K562 (cell line): ENCODE data around the gene NRXN2. TPM values are rescaled to one million over a fixed set of nuclear protein-coding genes. Genes with fewer than 3 reads are reported as not detected.

Experiments
- ARNT ChIP-seq, 2 experiments: fragments of 450-650 bp; IDR thresholded peaks; 2 replicates each; pipeline ENCODE4 v1.6.1; 2016; ENCODE audit warnings: mild to moderate bottlenecking in 1 of 2
- BMI1 ChIP-seq: fragments of 150-350 bp; IDR thresholded peaks from 2 replicates; pipeline ENCODE4 v1.6.1; 2014; ENCODE audit warnings: low read length
- BRCA1 ChIP-seq, 2 experiments: fragments of 450-650 bp in 1 of 2; sonication (generic) in 1 of 2; formaldehyde crosslinking in 1 of 2; IDR thresholded peaks; 2 replicates each; pipeline versions ENCODE4 v1.5.0 to v1.6.1; 2017 to 2020; ENCODE audit warnings: mild to moderate bottlenecking in 1 of 2, missing genetic modification reagents in 1 of 2
- BRF2 ChIP-seq: IDR thresholded peaks from 3 replicates; pipeline ENCODE4 v1.6.1; 2011; ENCODE audit warnings: borderline replicate concordance, mild to moderate bottlenecking; ENCODE audit not compliant: insufficient read length, insufficient read depth
- HBP1 ChIP-seq: fragments of 450-650 bp; formaldehyde crosslinking; IDR thresholded peaks from 2 replicates; pipeline ENCODE4 v1.4.0; 2022; ENCODE audit warnings: missing genetic modification characterization
- HDAC2 ChIP-seq: fragments of 450-650 bp; IDR thresholded peaks from 2 replicates; pipeline ENCODE4 v1.6.1; 2016; ENCODE audit warnings: mild to moderate bottlenecking
- HES1 ChIP-seq: fragments of 450-650 bp; IDR thresholded peaks from 2 replicates; pipeline ENCODE4 v1.6.1; 2016; ENCODE audit warnings: low read depth, mild to moderate bottlenecking, moderate library complexity
- NR0B1 ChIP-seq: fragments of 450-650 bp; IDR thresholded peaks from one replicate; pipeline ENCODE4 v1.6.1; 2018; ENCODE audit warnings: mild to moderate bottlenecking, moderate library complexity; ENCODE audit not compliant: partially characterized antibody
- POLR2B ChIP-seq: fragments of 450-650 bp; IDR thresholded peaks from 2 replicates; pipeline ENCODE4 v1.6.1; 2018; ENCODE audit warnings: low read depth; ENCODE audit not compliant: partially characterized antibody
- PRPF4 ChIP-seq: fragments of 200-400 bp; formaldehyde crosslinking; IDR thresholded peaks from one replicate; pipeline ENCODE4 v1.6.1; 2017; ENCODE audit warnings: low read length, low read depth, mild to moderate bottlenecking; ENCODE audit not compliant: insufficient read depth, poor library complexity, severe bottlenecking
- RBFOX2 ChIP-seq: fragments of 200-400 bp; formaldehyde crosslinking; IDR thresholded peaks from 2 replicates; pipeline ENCODE4 v1.6.1; 2017; ENCODE audit warnings: low read depth, mild to moderate bottlenecking, low read length, moderate library complexity
- SUPT5H ChIP-seq: fragments of 450-650 bp; IDR thresholded peaks from 2 replicates; pipeline ENCODE4 v1.6.1; 2016
- TCF7L2 ChIP-seq: fragments of 150-350 bp; IDR thresholded peaks from 2 replicates; pipeline ENCODE4 v1.6.1; 2016; ENCODE audit warnings: low read depth, mild to moderate bottlenecking, low read length, moderate library complexity
- ZNF277 ChIP-seq: fragments of 250-450 bp; sonication (Bioruptor Pico); IDR thresholded peaks from 2 replicates; pipeline ENCODE4 v1.8.0; 2022; ENCODE audit warnings: inconsistent platforms, mild to moderate bottlenecking, moderate library complexity, borderline replicate concordance
- ZNF518B ChIP-seq: fragments of 250-450 bp; sonication (Bioruptor Pico); IDR thresholded peaks from 2 replicates; pipeline ENCODE4 v1.5.0; 2021; ENCODE audit warnings: mild to moderate bottlenecking, moderate library complexity
- ZNF707 ChIP-seq: fragments of 250-450 bp; sonication (Bioruptor Pico); conservative IDR thresholded peaks from 2 replicates; pipeline ENCODE4 v1.8.0; 2022; ENCODE audit warnings: inconsistent platforms, mild to moderate bottlenecking, moderate library complexity
- polyA plus RNA-seq, 8 experiments: library from polyadenylated mRNA; depleted of rRNA in 4 of 8; stranded (reverse) in 5 of 8; unstranded in 3 of 8; fragments of >200 nt; fragmentation: Nextera tagmentation in 2 of 8; fragmentation: Illumina TruSeq in 1 of 8; extraction: Ambion mirVana in 2 of 8; extraction: Trizol in 1 of 8; gene quantifications; 2 replicates each; pipeline versions ENCODE4 v1.2.1 to v1.2.3, GENCODE V29; 2011 to 2014; ENCODE audit warnings: inconsistent platforms in 1 of 8, missing spikeins in 1 of 8
- total RNA-seq, 7 experiments: library from RNA; depleted of rRNA in 6 of 7; stranded (reverse); fragments of >200 nt in 6 of 7; fragmentation: Illumina TruSeq in 2 of 7; extraction: Trizol in 2 of 7; gene quantifications; 2 replicates each; pipeline versions ENCODE4 v1.2.1 to v1.2.3, GENCODE V29; 2011 to 2021; ENCODE audit warnings: low replicate concordance in 1 of 7

The NRXN2 gene
- total and polyA plus RNA-seq, 9 of the 15 experiments (the other 6 are each of a cell fraction or from before 2014, with no cell fraction given) = 0.07 to 0.47 (median 0.15) TPM; not detected in 4

- no peak for TF ChIP-seq HES1
- peak; percentile 26 for TF ChIP-seq SUPT5H
- TF ChIP-seq RBFOX2 = peak; percentile 64
- no peak for TF ChIP-seq HDAC2
- TF ChIP-seq BRF2 = no peak
- no peak for TF ChIP-seq ZNF518B (CRISPR knock-in tag)
- TF ChIP-seq POLR2B = peak; percentile 26
- TF ChIP-seq ARNT (IDR thresholded peaks at IDR 0.05) = no peak
- no peak for TF ChIP-seq NR0B1
- no peak for TF ChIP-seq BRCA1 (IDR thresholded peaks at IDR 0.05)
- no peak for TF ChIP-seq BRCA1 (CRISPR knock-in tag; IDR thresholded peaks at IDR 0.05)
- no peak for TF ChIP-seq PRPF4
- TF ChIP-seq TCF7L2 = no peak
- 0 out of 2 replicates have a peak, but pooled peaks have one; percentile 36 for TF ChIP-seq HBP1 (CRISPR knock-in tag)
- TF ChIP-seq ZNF277 = no peak
- TF ChIP-seq ZNF707 = no peak
- no peak for TF ChIP-seq BMI1
Measured at GRCh38 chr11:64765851-64766665, 43.1 kb upstream of the NRXN2 start (continued).
